K562 (cell line): ENCODE results near the gene ATP4B. TPM values are rescaled to one million over a fixed set of nuclear protein-coding genes. Genes with fewer than 3 reads are reported as not detected.
"Not testable (repeated sequence)": the region's sequence is repeated elsewhere in the genome, so short reads cannot be mapped to it uniquely, and the experiment has no call there.

ENCODE experiments used
- ATAC-seq: fragments of 200-7000 bp; cut with Tn5 transposase; 3 replicates; pipeline ENCODE4 v1.9.1; 2020; ENCODE audit warnings: moderate library complexity
- BruUV-seq: library from RNA; stranded (reverse); fragments of 400-500 nt; replicated peaks from 2 replicates; lab custom pipeline; 2021; lab: Mats Ljungman, UMichigan
- CTCF ChIA-PET: fragments of 300-600 bp; formaldehyde crosslinking; extraction: SDS; loops from one replicate; lab custom pipeline; 2021; ENCODE audit warnings: low intra/inter-chr PET ratio; lab: Yijun Ruan, JAX
- POLR2A ChIA-PET: fragments of 300-600, 350-650 bp; sonication (Branson Sonifier 250); formaldehyde crosslinking; extraction: SDS; loops from one replicate; lab custom pipeline; 2021; ENCODE audit warnings: antibody characterized with exemption, inconsistent platforms; lab: Yijun Ruan, JAX
- DNase-seq, 4 experiments: peaks; one replicate each; pipeline versions ENCODE4 v3.0.0 to v3.0.0-alpha.2; 2011 to 2018; ENCODE audit warnings: low spot score in 3 of 4, mixed read lengths in 3 of 4; ENCODE audit errors: extremely low read depth in 1 of 4
- FAIRE-seq: peaks from 2 replicates; lab custom pipeline; 2011; peaks lifted over from hg19 to GRCh38; lab: Jason Lieb, UNC
- H2AFZ ChIP-seq: 2 replicates; pipeline ENCODE4 v1.6.0; 2011; ENCODE audit warnings: low read depth, low read length, control low read depth, inconsistent platforms
- H3K27ac ChIP-seq: fragments of 200-600 bp; 3 replicates; pipeline ENCODE4 v1.8.0; 2011; ENCODE audit warnings: low read depth, mild to moderate bottlenecking, control low read depth, inconsistent platforms, low read length, moderate library complexity, mixed read lengths; ENCODE audit errors: extremely low read depth
- H3K27me3 ChIP-seq, 2 experiments: fragments of 300-600 bp in 1 of 2; 2 replicates in 1 of 2; 3 replicates in 1 of 2; pipeline versions ENCODE4 v1.6.0 to v1.8.0; 2011; ENCODE audit warnings: inconsistent platforms in 2 of 2, low read length in 2 of 2, mild to moderate bottlenecking in 1 of 2, mixed read lengths in 1 of 2, moderate library complexity in 1 of 2; ENCODE audit not compliant: control insufficient read depth in 2 of 2, insufficient read depth in 2 of 2
- H3K36me3 ChIP-seq: fragments of 300-600 bp; 3 replicates; pipeline ENCODE4 v1.8.0; 2011; ENCODE audit warnings: mild to moderate bottlenecking, low read length, inconsistent platforms; ENCODE audit not compliant: control insufficient read depth, insufficient read depth
- H3K4me1 ChIP-seq, 2 experiments: fragments of 200-600 bp in 1 of 2; replicated peaks in 1 of 2; 2 replicates in 1 of 2; 3 replicates in 1 of 2; pipeline versions ENCODE4 v1.5.1 to v1.8.0; 2011; ENCODE audit warnings: inconsistent platforms in 2 of 2, low read length in 2 of 2, mild to moderate bottlenecking in 1 of 2, mixed read lengths in 1 of 2, moderate library complexity in 1 of 2; ENCODE audit not compliant: control insufficient read depth in 2 of 2, insufficient read depth in 2 of 2
- H3K4me2 ChIP-seq: 2 replicates; pipeline ENCODE4 v1.6.1; 2011; ENCODE audit warnings: low read length, control low read depth, inconsistent platforms, mixed read lengths; ENCODE audit not compliant: insufficient read depth
- H3K4me3 ChIP-seq: fragments of 200-600 bp; sonication (generic), shearing (Covaris generic); 2 replicates; pipeline ENCODE4 v1.5.1; 2016; ENCODE audit warnings: control low read depth, inconsistent platforms
- H3K79me2 ChIP-seq: fragments of 200-600 bp; 3 replicates; pipeline ENCODE4 v1.8.0; 2011; ENCODE audit warnings: low read length, inconsistent platforms; ENCODE audit not compliant: control insufficient read depth, insufficient read depth
- H3K9ac ChIP-seq, 2 experiments: 2 replicates each; pipeline versions ENCODE4 v1.6.0 to v1.6.1; 2011; ENCODE audit warnings: low read depth in 2 of 2, low read length in 2 of 2, control low read depth in 1 of 2, inconsistent platforms in 1 of 2, mild to moderate bottlenecking in 1 of 2, mixed read lengths in 1 of 2; ENCODE audit not compliant: insufficient read depth in 1 of 2
- H3K9me1 ChIP-seq: one replicate; pipeline ENCODE4 v1.6.0; 2011; ENCODE audit warnings: inconsistent platforms, mild to moderate bottlenecking, low read length, moderate library complexity; ENCODE audit not compliant: control insufficient read depth, insufficient read depth
- H3K9me3 ChIP-seq: replicated peaks from 2 replicates; pipeline ENCODE4 v1.5.1; 2011; ENCODE audit warnings: low read depth, low read length, inconsistent platforms; ENCODE audit not compliant: control insufficient read depth, insufficient read depth
- H4K20me1 ChIP-seq: replicated peaks from 2 replicates; pipeline ENCODE4 v1.6.1; 2011; ENCODE audit warnings: low read length, inconsistent platforms, mixed read lengths; ENCODE audit not compliant: control insufficient read depth, insufficient read depth
- ETV5 ChIP-seq: sonication (generic); formaldehyde crosslinking; IDR thresholded peaks from 2 replicates; pipeline ENCODE4 v1.4.0; 2020; ENCODE audit warnings: low read depth, mild to moderate bottlenecking, missing genetic modification reagents
- ETV6 ChIP-seq, 3 experiments: fragments of 150-350 bp in 1 of 3; sonication (generic) in 1 of 3; formaldehyde crosslinking in 1 of 3; IDR thresholded peaks; 2 replicates each; pipeline versions ENCODE4 v1.6.1 to v1.8.0; 2014 to 2022; ENCODE audit warnings: borderline replicate concordance in 2 of 3, low read depth in 2 of 3, antibody characterized with exemption in 1 of 3, low read length in 1 of 3, mild to moderate bottlenecking in 1 of 3, missing genetic modification reagents in 1 of 3
- HDAC1 ChIP-seq, 2 experiments: fragments of 450-650 bp; IDR thresholded peaks; 2 replicates each; pipeline ENCODE4 v1.6.1; 2016 to 2017; ENCODE audit warnings: inconsistent platforms in 1 of 2, mild to moderate bottlenecking in 1 of 2, moderate library complexity in 1 of 2
- NEUROD1 ChIP-seq: fragments of 150-350 bp; IDR thresholded peaks from 2 replicates; pipeline ENCODE4 v1.6.1; 2014; ENCODE audit warnings: borderline replicate concordance, low read length, low read depth; ENCODE audit not compliant: partially characterized antibody
- NFRKB ChIP-seq: fragments of 450-650 bp; IDR thresholded peaks from 2 replicates; pipeline ENCODE4 v1.6.1; 2016; ENCODE audit warnings: low read depth
- PRPF4 ChIP-seq: fragments of 200-400 bp; formaldehyde crosslinking; IDR thresholded peaks from one replicate; pipeline ENCODE4 v1.6.1; 2017; ENCODE audit warnings: low read length, low read depth, mild to moderate bottlenecking; ENCODE audit not compliant: insufficient read depth, poor library complexity, severe bottlenecking
- TFAM ChIP-seq: fragments of 250-450 bp; sonication (Bioruptor Pico); conservative IDR thresholded peaks from 2 replicates; pipeline ENCODE4 v1.5.0; 2021; ENCODE audit warnings: mild to moderate bottlenecking, moderate library complexity
- ZNF274 ChIP-seq: IDR thresholded peaks from 2 replicates; pipeline ENCODE4 v1.6.1; 2011; ENCODE audit warnings: low read depth, mild to moderate bottlenecking, low read length, moderate library complexity, borderline replicate concordance
- ZNF354B ChIP-seq: fragments of 250-450 bp; sonication (Bioruptor Pico); IDR thresholded peaks from 2 replicates; pipeline ENCODE4 v1.4.0; 2020
- WGBS: fragments of 100-300 bp; shearing (Covaris generic); methylation state at CpG from one replicate; pipeline ENCODE4 v1.1.6; 2016; ENCODE audit warnings: low coverage, mixed read lengths; ENCODE audit not compliant: insufficient coverage; ENCODE audit errors: missing lambda C conversion rate; 5-methylcytosine and 5-hydroxymethylcytosine counted together
- in situ Hi-C: fragments of 300-500 bp; cut with MboI; formaldehyde crosslinking; loops from 4 replicates; pipeline ENCODE4 v1.15.0; 2018; ENCODE audit warnings: inconsistent platforms, mixed read lengths
- intact Hi-C: fragments of 100-400 bp; cut with micrococcal nuclease; formaldehyde crosslinking; loops from 2 replicates; pipeline ENCODE4 v1.14.2; 2022
- polyA plus RNA-seq, 8 experiments: library from polyadenylated mRNA; depleted of rRNA in 4 of 8; stranded (reverse) in 5 of 8; unstranded in 3 of 8; fragments of >200 nt; fragmentation: Nextera tagmentation in 2 of 8; fragmentation: Illumina TruSeq in 1 of 8; extraction: Ambion mirVana in 2 of 8; extraction: Trizol in 1 of 8; gene quantifications; 2 replicates each; pipeline versions ENCODE4 v1.2.1 to v1.2.3, GENCODE V29; 2011 to 2014; ENCODE audit warnings: inconsistent platforms in 1 of 8, missing spikeins in 1 of 8
- total RNA-seq, 7 experiments: library from RNA; depleted of rRNA in 6 of 7; stranded (reverse); fragments of >200 nt in 6 of 7; fragmentation: Illumina TruSeq in 2 of 7; extraction: Trizol in 2 of 7; gene quantifications; 2 replicates each; pipeline versions ENCODE4 v1.2.1 to v1.2.3, GENCODE V29; 2011 to 2021; ENCODE audit warnings: low replicate concordance in 1 of 7

Gene ATP4B
- total and polyA plus RNA-seq, 9 of the 15 experiments (the other 6 are each of a cell fraction or from before 2014, with no cell fraction given) = not detected

DNA sequence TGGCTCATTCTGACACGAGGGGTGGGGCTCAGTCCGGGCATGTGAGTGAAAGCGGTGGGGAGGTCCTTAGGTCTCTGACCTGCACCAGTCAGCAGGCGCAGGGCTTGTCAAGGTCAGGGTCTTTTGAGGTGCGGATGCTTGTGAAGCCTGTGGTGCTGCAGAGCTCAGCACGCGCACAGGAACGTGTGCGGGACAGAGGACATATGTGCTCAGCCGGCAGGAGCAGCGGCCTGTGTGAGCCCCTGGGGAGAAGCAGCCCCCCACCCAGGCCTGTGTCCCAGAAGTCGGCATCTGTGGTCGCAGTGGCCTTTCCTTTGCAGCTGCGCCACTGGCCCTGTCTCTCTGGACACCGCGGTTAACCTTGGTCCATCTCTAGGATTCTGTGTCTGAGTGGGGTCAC, 30.9 kb downstream of the ATP4B start:
- intact Hi-C loops (no loop called here), in situ Hi-C loops (no loop called here)
- Histone ChIP-seq H3K27ac (no peak overlapping the region), H3K79me2 (peaks cover 51% of the 10 kb centered on the region), H3K4me1 (no peaks in the 10 kb centered on the region), H3K4me2 (no peak overlapping the region), H3K9me3 (no peaks in the 10 kb centered on the region), H4K20me1 (no peaks in the 10 kb centered on the region), H3K36me3 (peaks cover 86% of the 10 kb centered on the region; the same call in 2 of the 3 replicates), H3K27me3 (no peaks in the 10 kb centered on the region), H3K4me3 (no peak overlapping the region), H2AFZ (no peak overlapping the region), H3K9ac (no peak overlapping the region), H3K9me1 (no peaks in the 10 kb centered on the region)
- ChIA-PET POLR2A (no interaction called here), CTCF (no interaction called here)
- FAIRE-seq (no peak), DNase-seq (no peak), ATAC-seq (no peak)
- BruUV-seq = no TSS peak
- TF ChIP-seq TFAM (CRISPR knock-in tag) (no peak), ZNF354B (CRISPR knock-in tag) (no peak), NFRKB (no peak), NEUROD1 (no peak)
- 97% methylated on average over 14 of the region's 16 CpGs for WGBS

DNA sequence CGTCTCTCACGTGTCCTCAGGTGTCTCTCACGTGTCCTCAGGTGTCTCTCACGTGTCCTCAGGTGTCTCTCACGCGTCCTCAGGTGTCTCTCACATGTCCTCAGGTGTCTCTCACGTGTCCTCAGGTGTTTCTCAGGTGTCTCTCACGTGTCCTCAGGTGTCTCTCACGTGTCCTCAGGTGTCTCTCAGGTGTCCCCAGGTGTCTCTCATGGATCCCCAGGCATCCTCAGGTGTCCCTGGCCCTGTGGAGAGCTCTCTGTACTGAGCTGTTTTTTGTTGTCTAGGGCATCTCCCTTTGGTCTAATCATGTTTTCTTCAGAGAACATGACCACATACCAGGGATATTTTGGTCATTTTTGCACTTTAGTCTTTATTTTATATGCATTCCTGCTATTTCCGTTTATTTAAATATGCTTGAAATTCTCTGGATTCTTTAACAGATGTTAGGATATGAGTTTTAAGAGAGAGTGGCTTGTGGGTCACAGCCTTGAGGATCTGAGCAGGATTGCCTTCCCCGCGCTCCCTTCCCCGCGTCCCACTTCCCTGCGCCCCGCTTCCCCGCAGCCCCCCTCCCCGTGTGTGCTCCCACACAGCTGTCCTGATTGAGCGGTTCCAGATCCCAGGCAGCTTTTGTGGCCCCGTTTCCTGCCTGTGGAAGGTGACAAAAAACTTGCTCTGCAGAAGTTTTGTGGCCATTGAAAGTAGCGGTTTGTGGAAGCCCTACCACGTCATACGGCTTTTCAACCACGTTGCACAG, 31.9 kb downstream of the ATP4B start:
- CTCF ChIA-PET = no interaction called here
- intact Hi-C loops = no loop called here

DNA sequence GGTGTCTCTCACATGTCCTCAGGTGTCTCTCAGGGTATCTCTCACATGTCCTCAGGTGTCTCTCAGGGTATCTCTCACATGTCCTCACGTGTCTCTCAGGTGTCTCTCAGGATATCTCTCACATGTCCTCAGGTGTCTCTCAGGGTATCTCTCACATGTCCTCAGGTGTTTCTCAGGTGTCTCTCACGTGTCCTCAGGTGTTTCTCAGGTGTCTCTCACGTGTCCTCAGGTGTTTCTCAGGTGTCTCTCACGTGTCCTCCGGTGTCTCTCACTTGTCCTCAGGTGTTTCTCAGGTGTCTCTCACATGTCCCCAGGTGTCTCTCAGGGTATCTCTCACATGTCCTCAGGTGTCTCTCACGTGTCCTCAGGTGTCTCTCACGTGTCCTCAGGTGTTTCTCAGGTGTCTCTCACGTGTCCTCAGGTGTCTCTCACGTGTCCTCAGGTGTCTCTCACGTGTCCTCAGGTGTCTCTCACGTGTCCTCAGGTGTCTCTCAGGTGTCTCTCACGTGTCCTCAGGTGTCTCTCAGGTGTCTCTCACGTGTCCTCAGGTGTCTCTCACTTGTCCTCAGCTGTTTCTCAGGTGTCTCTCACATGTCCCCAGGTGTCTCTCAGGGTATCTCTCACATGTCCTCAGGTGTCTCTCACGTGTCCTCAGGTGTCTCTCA, 33.2 kb downstream of the ATP4B start:
- H3K27me3 ChIP-seq, H3K4me1 ChIP-seq, H3K9ac ChIP-seq, H3K9me1 ChIP-seq, ATAC-seq, intact Hi-C loops, CTCF ChIA-PET, BruUV-seq, H3K9me3 ChIP-seq, in situ Hi-C loops, H2AFZ ChIP-seq, H3K4me3 ChIP-seq, H3K27ac ChIP-seq, DNase-seq, H3K4me2 ChIP-seq, H4K20me1 ChIP-seq, POLR2A ChIA-PET, FAIRE-seq: not testable (repeated sequence)
- Histone ChIP-seq H3K79me2 (peaks cover 60% of the 10 kb centered on the region), H3K36me3 (peaks cover 73% of the 10 kb centered on the region; the same call in 2 of the 3 replicates)
- WGBS = 95% methylated on average over 8 of the region's 14 CpGs

More for the DNA sequence above, 31.9 kb downstream of the ATP4B start:
- Histone ChIP-seq H3K36me3 (peaks cover 76% of the 10 kb centered on the region; the same call in 2 of the 3 replicates), H3K4me2 (no peak overlapping the region), H2AFZ (no peak overlapping the region), H3K9me1 (no peaks in the 10 kb centered on the region), H3K4me3 (no peak overlapping the region), H3K9me3 (no peaks in the 10 kb centered on the region), H3K27me3 (no peaks in the 10 kb centered on the region)
- in situ Hi-C loops = no loop called here
- DNase-seq = no peak
- ATAC-seq = no peak
- no TSS peak for BruUV-seq
- POLR2A ChIA-PET = no interaction called here
- no peak for TF ChIP-seq PRPF4
- TF ChIP-seq HDAC1 (IDR thresholded peaks at IDR 0.05) = no peak
- TF ChIP-seq ETV6 (IDR thresholded peaks at IDR 0.05; ENCODE audit: borderline replicate concordance in 1 of 2, low read depth in 2 of 2, low read length in 1 of 2) = no peak
- TF ChIP-seq ETV6 (CRISPR knock-in tag; IDR thresholded peaks at IDR 0.05; ENCODE audit: borderline replicate concordance) = no peak
- no peak for TF ChIP-seq ZNF274
- no peak for TF ChIP-seq ETV5 (CRISPR knock-in tag)
- TF ChIP-seq, all 486 proteins: peak for 0
- H3K9ac ChIP-seq = no peak overlapping the region
- FAIRE-seq = no peak
- H3K27ac ChIP-seq = no peak overlapping the region
- WGBS = 90% methylated on average over 7 of the region's 24 CpGs
- H3K4me1 ChIP-seq = no peaks in the 10 kb centered on the region
- peaks cover 51% of the 10 kb centered on the region for H3K79me2 ChIP-seq
- H4K20me1 ChIP-seq = no peaks in the 10 kb centered on the region
